HG03108 (cell line): ENCODE measurements around the gene PRSS12.
"Not testable (repeated sequence)": the region's sequence is repeated elsewhere in the genome, so short reads cannot be mapped to it uniquely, and the experiment has no call there.

Experiments
- ATAC-seq: cut with Tn5 transposase; IDR thresholded peaks from one replicate; pipeline ENCODE4 v1.9.1; 2021; ENCODE audit warnings: moderate library complexity; ENCODE audit not compliant: unreplicated experiment

PRSS12 gene

DNA sequence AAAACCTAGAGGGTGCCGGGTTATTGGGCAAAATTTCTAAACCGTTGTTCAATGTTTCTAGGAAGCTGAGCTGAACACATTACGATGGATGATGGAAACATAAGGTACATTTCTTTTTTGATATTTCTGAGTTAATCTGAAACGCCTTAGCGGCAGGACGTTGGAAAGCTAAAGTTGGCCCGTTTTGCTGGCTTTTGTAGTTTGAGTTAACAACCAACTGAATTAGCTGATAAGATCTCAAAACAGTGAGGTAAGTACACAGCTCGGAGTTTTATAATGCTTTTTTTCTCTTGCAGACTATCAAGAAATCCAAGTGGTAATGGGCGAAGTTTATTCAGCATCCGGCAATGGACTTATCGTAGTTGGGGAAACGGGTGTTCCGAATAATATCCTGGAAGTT, 73.5 kb downstream of the PRSS12 start:
- peak; percentile 0 for ATAC-seq

DNA sequence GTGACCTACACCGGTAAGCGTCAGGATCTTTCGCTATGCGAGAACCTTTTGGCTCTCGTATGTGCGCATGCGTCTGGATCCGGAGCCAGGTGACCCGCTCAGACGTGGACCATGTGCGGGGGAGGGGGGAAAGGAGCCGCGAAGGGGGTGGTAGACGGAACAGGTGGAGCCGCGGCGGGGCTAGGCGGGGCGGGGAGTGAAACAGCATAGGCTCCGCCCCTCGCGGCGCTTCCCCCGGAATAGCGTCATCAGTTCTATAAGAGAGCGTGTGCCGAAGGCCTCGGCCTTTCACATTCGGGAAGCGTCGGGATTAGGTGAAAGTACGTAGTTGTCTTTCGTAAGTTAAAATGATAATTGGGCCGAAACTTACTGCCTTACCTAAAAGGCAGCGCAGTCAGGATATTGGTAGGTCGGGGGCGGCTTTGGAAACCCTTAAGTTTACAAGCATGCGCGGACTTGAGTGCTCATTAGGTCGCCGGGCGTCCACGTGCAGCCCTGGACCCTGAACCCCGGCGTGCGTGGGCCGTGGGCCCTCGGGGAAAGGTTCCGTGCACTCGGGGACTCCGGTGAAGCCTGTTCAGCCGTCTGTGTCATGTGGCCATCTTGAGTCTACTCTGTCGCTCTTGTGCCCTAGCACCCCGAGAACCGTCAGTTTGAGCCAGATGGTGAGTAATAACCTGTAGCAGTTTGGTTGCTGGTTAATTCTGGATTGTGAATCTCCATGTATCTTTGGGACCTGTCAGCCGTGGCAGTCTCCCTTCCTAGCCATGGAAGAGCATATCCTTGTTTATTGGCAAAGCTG, 74.1 kb downstream of the PRSS12 start:
- peak; percentile 87 for ATAC-seq

- ATAC-seq = no peak
Observed at GRCh38 chr4:118277243-118277642, 75.6 kb downstream of the PRSS12 start.

DNA sequence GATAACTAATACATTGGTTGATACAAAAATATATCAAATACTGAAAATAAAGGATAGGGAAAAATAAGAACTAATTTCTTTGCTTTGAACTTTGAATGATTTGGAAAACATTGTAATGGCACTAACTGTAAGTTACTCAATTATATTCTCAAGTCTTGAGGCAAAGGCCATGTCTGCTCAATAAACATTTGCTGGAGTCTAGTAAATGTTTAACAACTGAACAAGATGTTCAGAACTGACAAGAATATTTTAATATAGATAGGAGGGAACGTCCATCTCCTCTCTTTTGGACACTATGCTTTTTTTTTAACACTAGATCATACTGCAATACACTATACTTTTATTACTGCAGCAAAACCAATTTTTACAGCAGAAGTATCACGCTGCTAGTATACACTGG, 76.2 kb downstream of the PRSS12 start:
- no peak for ATAC-seq

GRCh38 chr4:118273642-118274041, 79.2 kb downstream of the PRSS12 start:
- no peak for ATAC-seq

DNA sequence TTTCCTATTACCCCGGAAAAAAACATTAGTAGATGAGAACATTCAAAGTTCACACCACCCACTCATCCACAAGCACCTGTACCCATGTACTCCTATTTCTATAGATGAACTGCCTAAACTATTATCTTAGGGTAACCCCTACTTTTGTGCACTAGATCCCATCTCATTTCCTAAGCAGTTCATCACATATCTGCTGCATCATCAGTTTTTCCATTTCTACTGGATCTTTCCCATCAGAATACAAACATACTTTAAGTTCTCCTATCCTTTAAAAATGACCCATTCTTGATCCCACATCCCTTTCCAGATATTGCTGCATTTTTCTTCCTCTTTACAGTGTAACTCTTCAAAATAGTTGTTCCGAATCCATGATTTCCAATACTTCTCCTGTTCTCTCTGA, 81.0 kb downstream of the PRSS12 start:
- no peak for ATAC-seq

DNA sequence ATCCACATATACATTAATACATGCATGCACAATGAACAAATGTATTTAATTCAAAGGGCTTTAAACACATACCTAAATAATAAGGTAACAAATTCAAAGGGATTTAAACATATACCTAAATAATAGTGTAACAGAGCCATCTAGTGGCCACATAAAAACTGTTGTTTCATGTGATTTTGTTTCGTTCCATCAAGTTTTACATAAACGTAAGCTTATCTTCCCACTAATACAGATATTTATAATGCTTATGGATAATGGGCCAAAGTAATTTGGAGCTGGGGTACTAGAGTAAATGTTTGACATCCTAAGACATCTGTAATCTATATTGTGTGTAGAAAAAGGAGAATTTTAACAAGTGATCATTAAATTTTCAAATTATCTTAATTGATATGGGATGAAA, 82.3 kb downstream of the PRSS12 start:
- ATAC-seq = peak; percentile 44

- no peak for ATAC-seq
Observed at GRCh38 chr4:118268780-118269179, 84.0 kb downstream of the PRSS12 start.

DNA sequence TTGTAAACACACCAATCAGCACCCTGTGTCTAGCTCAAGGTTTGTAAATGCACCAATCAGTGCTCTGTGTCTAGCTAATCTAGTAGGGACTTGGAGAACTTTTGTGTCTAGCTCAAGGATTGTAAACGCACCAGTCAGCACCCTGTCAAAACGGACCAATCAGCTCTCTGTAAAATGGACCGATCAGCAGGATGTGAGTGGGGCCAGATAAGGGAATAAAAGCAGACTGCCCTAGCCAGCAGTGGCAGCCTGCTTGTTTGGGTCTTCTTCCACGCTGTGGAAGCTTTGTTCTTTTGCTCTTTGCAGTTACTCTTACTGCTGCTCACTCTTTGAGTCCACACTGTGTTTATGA, 86.7 kb downstream of the PRSS12 start:
- ATAC-seq = not testable (repeated sequence)

DNA sequence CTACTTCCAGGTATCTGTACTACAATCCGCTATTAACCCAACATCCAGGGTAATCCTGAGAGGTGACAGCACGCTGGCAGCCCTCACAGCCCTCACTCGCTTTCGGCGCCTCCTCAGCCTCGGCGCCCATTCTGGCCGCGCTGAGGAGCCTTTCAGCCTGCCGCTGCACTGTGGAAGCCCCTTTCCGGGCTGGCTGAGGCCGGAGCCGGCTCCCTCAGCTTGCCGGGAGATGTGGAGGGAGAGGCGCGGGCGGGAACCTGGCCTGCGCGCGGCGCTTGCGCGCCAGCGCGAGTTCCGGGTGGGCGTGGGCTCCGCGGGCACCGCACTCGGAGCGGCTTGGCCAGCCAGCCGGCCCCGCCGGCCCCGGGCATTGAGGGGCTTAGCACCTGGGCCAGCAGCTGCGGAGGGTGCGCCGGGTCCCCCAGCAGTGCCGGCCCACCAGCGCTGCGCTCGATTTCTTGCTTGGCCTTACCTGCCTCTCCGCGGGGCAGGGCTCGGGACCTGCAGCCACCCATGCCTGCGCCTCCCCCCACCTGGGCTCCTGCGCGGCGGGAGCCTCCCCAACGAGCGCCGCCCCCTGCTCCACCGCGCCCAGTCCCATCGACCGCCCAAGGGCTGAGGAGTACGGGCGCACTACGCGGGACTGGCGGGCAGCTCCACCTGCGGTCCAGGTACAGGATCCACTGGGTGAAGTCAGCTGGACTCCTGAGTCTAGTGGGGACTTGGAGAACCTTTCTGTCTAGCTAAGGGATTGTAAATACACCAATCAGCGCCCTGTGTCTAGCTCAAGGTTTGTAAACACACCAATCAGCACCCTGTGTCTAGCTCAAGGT, 87.3 kb downstream of the PRSS12 start:
- ATAC-seq = no peak

DNA sequence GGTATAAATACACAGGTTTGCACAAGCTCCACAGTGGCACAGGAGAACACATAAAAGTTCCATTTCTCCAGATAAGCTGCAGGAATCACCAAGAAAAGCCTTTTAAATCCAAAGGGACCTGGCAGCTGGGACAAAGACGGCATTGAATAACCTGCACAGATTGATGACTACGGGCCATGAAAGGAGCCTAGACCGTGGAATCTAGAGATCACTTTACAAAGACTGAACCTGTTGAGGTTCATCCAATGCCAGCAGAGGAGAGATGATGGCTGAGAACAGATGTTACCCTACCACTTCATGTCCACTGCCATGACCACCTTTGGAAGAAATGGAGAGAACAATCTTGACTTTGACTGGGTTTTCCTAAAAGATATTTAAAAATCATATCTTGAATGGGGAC, 88.7 kb downstream of the PRSS12 start:
- no peak for ATAC-seq

DNA sequence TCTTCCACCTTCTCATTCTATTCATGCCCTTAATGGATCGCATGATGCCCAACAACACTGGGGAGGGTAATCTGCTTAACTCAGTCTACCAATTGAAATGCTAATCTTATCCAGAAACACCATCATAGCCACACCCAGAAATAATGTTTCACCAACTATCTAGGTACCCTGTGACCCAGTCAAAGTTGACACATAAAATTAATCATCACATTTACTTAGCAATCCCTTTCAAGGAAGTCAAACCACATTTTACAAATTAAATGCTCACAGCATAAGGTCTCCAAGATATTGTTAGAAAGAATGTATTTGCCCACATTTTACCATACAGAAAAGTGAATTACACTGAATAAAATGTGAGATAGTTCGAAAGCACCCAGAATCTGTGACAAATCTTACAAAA, 92.5 kb downstream of the PRSS12 start:
- no peak for ATAC-seq

DNA sequence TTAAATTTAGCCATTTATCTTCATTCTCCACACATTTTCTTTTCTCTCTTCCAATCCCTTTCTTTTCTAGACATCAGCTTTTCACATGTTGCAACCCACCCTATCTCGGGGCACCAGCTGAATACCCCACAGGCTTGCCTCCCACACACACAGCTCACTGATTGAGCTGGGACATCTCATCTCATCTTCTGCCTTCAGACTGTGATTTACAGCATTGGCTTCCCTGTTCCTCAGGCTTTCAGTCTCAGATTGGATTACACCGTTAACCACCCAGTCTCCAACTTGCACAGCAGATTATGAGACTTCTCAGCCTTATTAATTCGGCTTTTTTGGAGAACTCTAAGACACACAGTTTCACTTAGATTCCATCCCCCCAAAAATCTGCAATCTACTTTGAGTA, 93.7 kb downstream of the PRSS12 start:
- ATAC-seq = no peak

GRCh38 chr4:118254368-118254767, 98.4 kb downstream of the PRSS12 start:
- ATAC-seq = no peak

DNA sequence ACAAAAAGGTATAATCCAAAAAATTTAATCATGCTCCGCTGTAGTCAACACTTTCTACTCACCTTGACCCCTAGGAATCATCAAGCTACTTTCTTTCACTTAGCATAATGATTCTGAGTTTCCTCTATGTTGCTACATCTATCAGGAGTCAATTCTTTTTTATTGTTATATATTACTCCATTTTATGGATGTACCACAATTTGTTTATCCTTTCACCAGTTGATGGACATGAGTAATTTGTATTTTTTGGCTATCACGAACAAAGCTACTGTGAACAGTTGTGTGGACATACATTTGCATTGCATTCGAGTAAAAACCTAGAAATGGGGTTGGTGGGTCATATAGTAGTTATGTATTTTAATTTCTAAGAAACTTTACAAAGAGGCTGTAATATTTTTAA, 102.9 kb downstream of the PRSS12 start:
- no peak for ATAC-seq

- ATAC-seq = no peak
Observed at GRCh38 chr4:118237531-118237930, 115.3 kb downstream of the PRSS12 start.

DNA sequence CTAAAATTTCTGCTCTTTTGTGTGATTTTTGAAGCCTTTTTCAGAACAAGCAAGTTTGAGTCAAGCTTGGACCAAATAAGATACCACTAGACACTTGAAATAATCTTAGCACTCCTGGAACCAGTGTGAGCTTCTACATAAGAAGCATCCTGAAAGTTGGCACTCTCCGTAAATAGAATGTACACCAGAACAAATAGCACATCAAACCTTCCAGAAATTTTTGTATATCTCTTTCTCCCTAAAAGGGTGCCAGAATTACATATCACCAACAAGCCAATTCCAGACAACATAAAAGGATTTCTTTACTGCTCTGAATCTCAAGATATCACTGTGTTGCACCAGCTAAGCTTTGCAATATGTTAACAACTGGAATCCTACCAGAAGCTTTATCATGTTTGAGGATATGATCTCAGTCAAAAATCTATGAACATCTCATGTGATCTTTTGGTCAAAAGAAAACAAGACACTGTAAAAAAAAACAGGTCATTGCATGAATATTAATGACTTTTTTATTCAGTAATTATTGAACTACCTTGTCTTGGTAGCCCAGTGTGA, 117.2 kb downstream of the PRSS12 start:
- no peak for ATAC-seq
